B cell (primary cell): ENCODE measurements around the gene BMPER.

Experiments
- CTCF ChIP-seq: fragments of 200-600 bp; IDR thresholded peaks from one replicate; pipeline ENCODE4 v1.8.0; 2022; ENCODE audit warnings: antibody characterized with exemption, mild to moderate bottlenecking
- EZH2 ChIP-seq: IDR thresholded peaks from 2 replicates; pipeline ENCODE4 v1.6.1; 2012; ENCODE audit warnings: borderline replicate concordance, low read depth, mild to moderate bottlenecking, moderate library complexity, low read length; ENCODE audit not compliant: insufficient read depth, poor library complexity, severe bottlenecking

GRCh38 chr7:34155220-34155908 lies 250.0 kb downstream of the BMPER start:
- no peak for TF ChIP-seq CTCF
- TF ChIP-seq EZH2: no peak
